K562 (cell line): ENCODE data around the gene DCPS. TPM values are rescaled to one million over a fixed set of nuclear protein-coding genes. Genes with fewer than 3 reads are reported as not detected.
A peak's percentile ranks its signal among the peaks of the same experiment; 100 is the strongest.

Experiments used
- AFF1 ChIP-seq, 2 experiments: fragments of 450-650 bp; IDR thresholded peaks; 2 replicates each; pipeline ENCODE4 v1.6.1; 2018; ENCODE audit warnings: mild to moderate bottlenecking in 2 of 2, low read depth in 1 of 2; ENCODE audit not compliant: partially characterized antibody in 2 of 2
- CXXC5 ChIP-seq: fragments of 250-450 bp; sonication (Bioruptor Pico); IDR thresholded peaks from 2 replicates; pipeline ENCODE4 v1.8.0; 2022; ENCODE audit warnings: inconsistent platforms, mild to moderate bottlenecking, moderate library complexity
- EP400 ChIP-seq: fragments of 450-650 bp; IDR thresholded peaks from 2 replicates; pipeline ENCODE4 v1.6.1; 2017; ENCODE audit warnings: antibody characterized with exemption, mild to moderate bottlenecking, moderate library complexity
- NFE2 ChIP-seq: IDR thresholded peaks from 2 replicates; pipeline ENCODE4 v1.6.1; 2014; ENCODE audit warnings: antibody characterized with exemption, low read depth
- RBM17 ChIP-seq: fragments of 200-400 bp; formaldehyde crosslinking; IDR thresholded peaks from 2 replicates; pipeline ENCODE4 v1.6.1; 2017; ENCODE audit warnings: low read depth, mild to moderate bottlenecking, low read length, borderline replicate concordance
- REST ChIP-seq, 2 experiments: fragments of 450-650 bp; formaldehyde crosslinking in 1 of 2; IDR thresholded peaks; 2 replicates each; pipeline versions ENCODE4 v1.4.0 to v1.6.1; 2014 to 2020; ENCODE audit warnings: mild to moderate bottlenecking in 2 of 2, borderline replicate concordance in 1 of 2, low read depth in 1 of 2
- SMAD1 ChIP-seq: fragments of 150-350 bp; IDR thresholded peaks from 2 replicates; pipeline ENCODE4 v1.6.1; 2014; ENCODE audit warnings: low read length, low read depth; ENCODE audit not compliant: partially characterized antibody
- SMARCC2 ChIP-seq: fragments of 450-650 bp; IDR thresholded peaks from 2 replicates; pipeline ENCODE4 v1.6.1; 2017; ENCODE audit warnings: antibody characterized with exemption, moderate library complexity, mild to moderate bottlenecking, low read depth
- STAT5B ChIP-seq: fragments of 250-450 bp; sonication (Bioruptor Pico); IDR thresholded peaks from 2 replicates; pipeline ENCODE4 v1.8.0; 2021; ENCODE audit warnings: mild to moderate bottlenecking, inconsistent platforms
- TEAD4 ChIP-seq, 2 experiments: sonication (generic) in 1 of 2; formaldehyde crosslinking in 1 of 2; IDR thresholded peaks; 2 replicates each; pipeline versions ENCODE4 v1.6.1 to v1.8.0; 2012 to 2022; ENCODE audit warnings: borderline replicate concordance in 1 of 2, inconsistent platforms in 1 of 2, low read length in 1 of 2, mild to moderate bottlenecking in 1 of 2, missing genetic modification reagents in 1 of 2
- ZNF3 ChIP-seq: fragments of 250-450 bp; sonication (Bioruptor Pico); IDR thresholded peaks from 2 replicates; pipeline ENCODE4 v1.5.0; 2021; ENCODE audit warnings: mild to moderate bottlenecking, moderate library complexity
- ZNF408 ChIP-seq: fragments of 250-450 bp; sonication (Bioruptor Pico); IDR thresholded peaks from 2 replicates; pipeline ENCODE4 v1.4.0; 2020; ENCODE audit warnings: low read depth, mild to moderate bottlenecking, moderate library complexity
- polyA plus RNA-seq, 8 experiments: library from polyadenylated mRNA; depleted of rRNA in 4 of 8; stranded (reverse) in 5 of 8; unstranded in 3 of 8; fragments of >200 nt; fragmentation: Nextera tagmentation in 2 of 8; fragmentation: Illumina TruSeq in 1 of 8; extraction: Ambion mirVana in 2 of 8; extraction: Trizol in 1 of 8; gene quantifications; 2 replicates each; pipeline versions ENCODE4 v1.2.1 to v1.2.3, GENCODE V29; 2011 to 2014; ENCODE audit warnings: inconsistent platforms in 1 of 8, missing spikeins in 1 of 8
- total RNA-seq, 7 experiments: library from RNA; depleted of rRNA in 6 of 7; stranded (reverse); fragments of >200 nt in 6 of 7; fragmentation: Illumina TruSeq in 2 of 7; extraction: Trizol in 2 of 7; gene quantifications; 2 replicates each; pipeline versions ENCODE4 v1.2.1 to v1.2.3, GENCODE V29; 2011 to 2021; ENCODE audit warnings: low replicate concordance in 1 of 7

DCPS gene
- total and polyA plus RNA-seq, 9 of the 15 experiments (the other 6 are each of a cell fraction or from before 2014, with no cell fraction given) = 8.7 to 38.1 (median 17.9) TPM

- no peak for TF ChIP-seq ZNF3 (CRISPR knock-in tag)
- TF ChIP-seq SMARCC2 = peak; percentile 92; the same call in 1 of the 2 replicates
- no peak for TF ChIP-seq ZNF408 (CRISPR knock-in tag)
- no peak for TF ChIP-seq RBM17
- peak; percentile 65 for TF ChIP-seq CXXC5 (CRISPR knock-in tag)
- peak; percentile 78 for TF ChIP-seq EP400
- peak; percentile 86 for TF ChIP-seq NFE2
- peak; percentile 83 to 84 for TF ChIP-seq AFF1 (IDR thresholded peaks at IDR 0.05; ENCODE audit: low read depth in 1 of 2, partially characterized antibody in 2 of 2)
- TF ChIP-seq STAT5B (CRISPR knock-in tag) = no peak
- TF ChIP-seq SMAD1 = peak; percentile 66
- TF ChIP-seq REST (IDR thresholded peaks at IDR 0.05; ENCODE audit: borderline replicate concordance) = peak; percentile 52; the same call in 1 of the 2 replicates
- no peak for TF ChIP-seq REST (CRISPR knock-in tag; IDR thresholded peaks at IDR 0.05; ENCODE audit: low read depth)
- peak; percentile 86 for TF ChIP-seq TEAD4 (IDR thresholded peaks at IDR 0.05; ENCODE audit: low read length)
- no peak for TF ChIP-seq TEAD4 (CRISPR knock-in tag; IDR thresholded peaks at IDR 0.05; ENCODE audit: borderline replicate concordance)
Observed at GRCh38 chr11:126345759-126346585, 42.1 kb downstream of the DCPS start (continued).
